Activated naive CD8-positive, alpha-beta T cell treated with anti-CD3 and anti-CD28 coated beads, Interleukin-2, amount 50 U/mL, for 24 hours (primary cell): Measurements from ENCODE around the gene PIGM.

Experiments used
- ATAC-seq: fragments of 150-1000 bp; cut with Tn5 transposase; one replicate; pipeline ENCODE4 v1.10.0; 2021
- DNase-seq: peaks from one replicate; pipeline ENCODE4 v3.0.0; 2021
- H3K27ac Mint-ChIP-seq: one replicate; pipeline ENCODE4 v1.8.0; 2021; ENCODE audit warnings: mild to moderate bottlenecking, mixed read lengths
- H3K27me3 Mint-ChIP-seq: one replicate; pipeline ENCODE4 v1.8.0; 2021; ENCODE audit warnings: mixed read lengths
- H3K36me3 Mint-ChIP-seq: one replicate; pipeline ENCODE4 v1.8.0; 2021; ENCODE audit warnings: low read depth, mixed read lengths
- H3K4me1 Mint-ChIP-seq: one replicate; pipeline ENCODE4 v1.8.0; 2021; ENCODE audit warnings: mixed read lengths
- H3K4me3 Mint-ChIP-seq: one replicate; pipeline ENCODE4 v1.8.0; 2021; ENCODE audit warnings: mild to moderate bottlenecking, moderate library complexity, mixed read lengths
- H3K9me3 Mint-ChIP-seq: one replicate; pipeline ENCODE4 v1.8.0; 2021; ENCODE audit warnings: mixed read lengths

PIGM gene

GRCh38 chr1:159993911-159994310, 37.9 kb downstream of the PIGM start:
- H3K9me3 Mint-ChIP-seq: no peaks in the 10 kb centered on the region
- H3K4me1 Mint-ChIP-seq: peaks cover 8% of the 10 kb centered on the region
- H3K27me3 Mint-ChIP-seq: peaks cover 12% of the 10 kb centered on the region
- no peaks in the 10 kb centered on the region for H3K36me3 Mint-ChIP-seq
- DNase-seq: no peak
- no peak for ATAC-seq
- H3K4me3 Mint-ChIP-seq: no peak overlapping the region
- no peak overlapping the region for H3K27ac Mint-ChIP-seq

- H3K27me3 Mint-ChIP-seq: peaks cover 8% of the 10 kb centered on the region
- DNase-seq (no peak), ATAC-seq (no peak)
- H3K27ac Mint-ChIP-seq: no peak overlapping the region
- H3K9me3 Mint-ChIP-seq: no peaks in the 10 kb centered on the region
- H3K4me3 Mint-ChIP-seq: no peak overlapping the region
- peaks cover 8% of the 10 kb centered on the region for H3K4me1 Mint-ChIP-seq
- no peaks in the 10 kb centered on the region for H3K36me3 Mint-ChIP-seq
Observed at GRCh38 chr1:159992161-159992560, 39.6 kb downstream of the PIGM start.

- Mint-ChIP-seq H3K27ac (no peak overlapping the region), H3K4me3 (no peak overlapping the region), H3K4me1 (peaks cover 8% of the 10 kb centered on the region), H3K9me3 (no peaks in the 10 kb centered on the region), H3K27me3 (peaks cover 6% of the 10 kb centered on the region), H3K36me3 (no peaks in the 10 kb centered on the region)
- DNase-seq (no peak), ATAC-seq (no peak)
Observed at GRCh38 chr1:159991513-159991912, 40.3 kb downstream of the PIGM start.

GRCh38 chr1:159990005-159990404, 41.8 kb downstream of the PIGM start:
- peaks cover 6% of the 10 kb centered on the region for H3K27me3 Mint-ChIP-seq
- H3K27ac Mint-ChIP-seq: no peak overlapping the region
- no peaks in the 10 kb centered on the region for H3K9me3 Mint-ChIP-seq
- no peaks in the 10 kb centered on the region for H3K36me3 Mint-ChIP-seq
- peaks cover 8% of the 10 kb centered on the region for H3K4me1 Mint-ChIP-seq
- no peak for DNase-seq
- ATAC-seq: no peak
- no peak overlapping the region for H3K4me3 Mint-ChIP-seq

- no peak for ATAC-seq
- Mint-ChIP-seq H3K4me3 (no peak overlapping the region), H3K27ac (no peak overlapping the region), H3K27me3 (peaks cover 9% of the 10 kb centered on the region), H3K36me3 (no peaks in the 10 kb centered on the region), H3K9me3 (no peaks in the 10 kb centered on the region), H3K4me1 (peaks cover 8% of the 10 kb centered on the region)
- DNase-seq: no peak
Observed at GRCh38 chr1:159989581-159989980, 42.2 kb downstream of the PIGM start.

GRCh38 chr1:159988006-159988405, 43.8 kb downstream of the PIGM start:
- Mint-ChIP-seq H3K9me3 (no peaks in the 10 kb centered on the region), H3K4me3 (no peak overlapping the region), H3K36me3 (no peaks in the 10 kb centered on the region), H3K27me3 (peaks cover 15% of the 10 kb centered on the region), H3K4me1 (peaks cover 8% of the 10 kb centered on the region), H3K27ac (no peak overlapping the region)
- DNase-seq: no peak
- no peak for ATAC-seq

- Mint-ChIP-seq H3K4me3 (no peak overlapping the region), H3K27ac (no peak overlapping the region), H3K27me3 (peaks cover 19% of the 10 kb centered on the region), H3K36me3 (no peaks in the 10 kb centered on the region), H3K9me3 (no peaks in the 10 kb centered on the region), H3K4me1 (peaks cover 8% of the 10 kb centered on the region)
- ATAC-seq: no peak
- DNase-seq: no peak
Observed at GRCh38 chr1:159987186-159987585, 44.6 kb downstream of the PIGM start.

GRCh38 chr1:159986531-159986930, 45.3 kb downstream of the PIGM start:
- DNase-seq: no peak
- Mint-ChIP-seq H3K4me3 (no peak overlapping the region), H3K36me3 (no peaks in the 10 kb centered on the region), H3K27ac (no peak overlapping the region), H3K27me3 (peaks cover 23% of the 10 kb centered on the region), H3K9me3 (no peaks in the 10 kb centered on the region), H3K4me1 (peaks cover 4% of the 10 kb centered on the region)
- ATAC-seq: no peak

GRCh38 chr1:159986093-159986492, 45.7 kb downstream of the PIGM start:
- Mint-ChIP-seq H3K9me3 (no peaks in the 10 kb centered on the region), H3K27ac (no peak overlapping the region), H3K27me3 (peaks cover 22% of the 10 kb centered on the region), H3K4me1 (peaks cover under 1% of the 10 kb centered on the region), H3K36me3 (no peaks in the 10 kb centered on the region), H3K4me3 (no peak overlapping the region)
- ATAC-seq: no peak
- no peak for DNase-seq

GRCh38 chr1:159985473-159985872, 46.3 kb downstream of the PIGM start:
- no peaks in the 10 kb centered on the region for H3K9me3 Mint-ChIP-seq
- H3K27me3 Mint-ChIP-seq: peaks cover 22% of the 10 kb centered on the region
- ATAC-seq (no peak), DNase-seq (no peak)
- H3K36me3 Mint-ChIP-seq: no peaks in the 10 kb centered on the region
- no peak overlapping the region for H3K4me3 Mint-ChIP-seq
- no peak overlapping the region for H3K27ac Mint-ChIP-seq
- no peaks in the 10 kb centered on the region for H3K4me1 Mint-ChIP-seq

GRCh38 chr1:159983681-159984080, 48.1 kb downstream of the PIGM start:
- ATAC-seq (no peak), DNase-seq (no peak)
- Mint-ChIP-seq H3K36me3 (no peaks in the 10 kb centered on the region), H3K9me3 (no peaks in the 10 kb centered on the region), H3K27ac (no peak overlapping the region), H3K4me1 (no peaks in the 10 kb centered on the region), H3K27me3 (peaks cover 29% of the 10 kb centered on the region), H3K4me3 (no peak overlapping the region)

- H3K4me1 Mint-ChIP-seq: no peaks in the 10 kb centered on the region
- H3K36me3 Mint-ChIP-seq: no peaks in the 10 kb centered on the region
- ATAC-seq (no peak), DNase-seq (no peak)
- no peak overlapping the region for H3K27ac Mint-ChIP-seq
- H3K4me3 Mint-ChIP-seq: no peak overlapping the region
- H3K27me3 Mint-ChIP-seq: peaks cover 31% of the 10 kb centered on the region
- no peaks in the 10 kb centered on the region for H3K9me3 Mint-ChIP-seq
Observed at GRCh38 chr1:159982280-159982679, 49.5 kb downstream of the PIGM start.

GRCh38 chr1:159981351-159982055, 50.3 kb downstream of the PIGM start:
- no peak overlapping the region for H3K27ac Mint-ChIP-seq
- no peaks in the 10 kb centered on the region for H3K9me3 Mint-ChIP-seq
- no peaks in the 10 kb centered on the region for H3K36me3 Mint-ChIP-seq
- ATAC-seq (no peak), DNase-seq (no peak)
- no peaks in the 10 kb centered on the region for H3K4me1 Mint-ChIP-seq
- peaks cover 38% of the 10 kb centered on the region for H3K27me3 Mint-ChIP-seq
- no peak overlapping the region for H3K4me3 Mint-ChIP-seq

- Mint-ChIP-seq H3K27ac (no peak overlapping the region), H3K4me3 (no peak overlapping the region), H3K27me3 (peaks cover 39% of the 10 kb centered on the region), H3K36me3 (no peaks in the 10 kb centered on the region), H3K9me3 (no peaks in the 10 kb centered on the region), H3K4me1 (no peaks in the 10 kb centered on the region)
- ATAC-seq (no peak), DNase-seq (no peak)
Observed at GRCh38 chr1:159980786-159981185, 51.0 kb downstream of the PIGM start.

- no peaks in the 10 kb centered on the region for H3K9me3 Mint-ChIP-seq
- no peak overlapping the region for H3K27ac Mint-ChIP-seq
- no peak for ATAC-seq
- no peaks in the 10 kb centered on the region for H3K36me3 Mint-ChIP-seq
- no peaks in the 10 kb centered on the region for H3K4me1 Mint-ChIP-seq
- no peak for DNase-seq
- H3K27me3 Mint-ChIP-seq: peaks cover 38% of the 10 kb centered on the region
- H3K4me3 Mint-ChIP-seq: no peak overlapping the region
Observed at GRCh38 chr1:159980076-159980475, 51.7 kb downstream of the PIGM start.

- Mint-ChIP-seq H3K4me1 (no peaks in the 10 kb centered on the region), H3K27ac (no peak overlapping the region), H3K27me3 (peaks cover 35% of the 10 kb centered on the region), H3K4me3 (no peak overlapping the region), H3K36me3 (no peaks in the 10 kb centered on the region), H3K9me3 (no peaks in the 10 kb centered on the region)
- no peak for DNase-seq
- no peak for ATAC-seq
Observed at GRCh38 chr1:159979257-159979656, 52.5 kb downstream of the PIGM start.
